Natural killer cell treated with Interleukin-12 subunit alpha and Interleukin-12 subunit beta and Interleukin-15 and Interleukin-18, amount 100 ng/mL, for 72 hours (primary cell): ENCODE measurements around the gene HDAC7. TPM values are rescaled to one million over a fixed set of nuclear protein-coding genes. Genes with fewer than 3 reads are reported as not detected.

Experiments used
- ATAC-seq, 2 donors: fragments of 150-1000 bp; cut with Tn5 transposase in 1 of 2; sonication (Bioruptor Pico), chemical (Tn5 transposase) in 1 of 2; 2 replicates each; pipeline ENCODE4 v1.10.0; 2021
- DNase-seq: peaks from one replicate; pipeline ENCODE4 v3.0.0; 2022; ENCODE audit warnings: low spot score
- H3K27ac Mint-ChIP-seq, 2 donors: 1 replicate in 1 of 2; 2 replicates in 1 of 2; pipeline ENCODE4 v1.8.0; 2022; ENCODE audit warnings: mixed read lengths in 2 of 2, mild to moderate bottlenecking in 1 of 2, moderate library complexity in 1 of 2
- H3K27me3 Mint-ChIP-seq, 2 donors: 1 replicate in 1 of 2; 2 replicates in 1 of 2; pipeline ENCODE4 v1.8.0; 2022; ENCODE audit warnings: mixed read lengths in 2 of 2
- H3K36me3 Mint-ChIP-seq: one replicate; pipeline ENCODE4 v1.8.0; 2022; ENCODE audit warnings: mixed read lengths
- H3K4me1 Mint-ChIP-seq, 2 donors: 1 replicate in 1 of 2; 2 replicates in 1 of 2; pipeline ENCODE4 v1.8.0; 2022; ENCODE audit warnings: low read depth in 2 of 2, mixed read lengths in 2 of 2, mild to moderate bottlenecking in 1 of 2
- H3K4me3 Mint-ChIP-seq: one replicate; pipeline ENCODE4 v1.8.0; 2022; ENCODE audit warnings: mixed read lengths
- H3K9me3 Mint-ChIP-seq: 2 replicates; pipeline ENCODE4 v1.8.0; 2022; ENCODE audit warnings: mixed read lengths
- total RNA-seq, 2 donors: library from RNA; stranded (reverse); gene quantifications; one replicate each; pipeline ENCODE4 v1.2.3, GENCODE V29; 2022

The HDAC7 gene
- total RNA-seq, 2 donors from 2014 or later: 127 to 176 TPM

GRCh38 chr12:47832263-47832933 is 12.7 kb upstream of the HDAC7 start:
- peak overlapping the region; percentile 58 to 83 for H3K27ac Mint-ChIP-seq
- peak; percentile 27 to 51 for ATAC-seq
- H3K4me3 Mint-ChIP-seq: peak overlapping the region; percentile 34
- no peaks in the 10 kb centered on the region for H3K27me3 Mint-ChIP-seq
- peaks cover 52 to 64% of the 10 kb centered on the region in 2 donors for H3K4me1 Mint-ChIP-seq
- no peaks in the 10 kb centered on the region for H3K36me3 Mint-ChIP-seq
- DNase-seq: no peak
- H3K9me3 Mint-ChIP-seq: no peaks in the 10 kb centered on the region

GRCh38 chr12:47829584-47829983 is 9.9 kb upstream of the HDAC7 start:
- H3K27me3 Mint-ChIP-seq: no peaks in the 10 kb centered on the region
- no peak overlapping the region for H3K4me3 Mint-ChIP-seq
- H3K9me3 Mint-ChIP-seq: no peaks in the 10 kb centered on the region
- DNase-seq (no peak), ATAC-seq (no peak)
- H3K4me1 Mint-ChIP-seq: peaks cover 45 to 57% of the 10 kb centered on the region in 2 donors
- no peaks in the 10 kb centered on the region for H3K36me3 Mint-ChIP-seq
- H3K27ac Mint-ChIP-seq: peak overlapping the region in 1 of 2 donors; percentile 58

GRCh38 chr12:47828976-47829482 is 9.3 kb upstream of the HDAC7 start:
- Mint-ChIP-seq H3K4me3 (no peak overlapping the region), H3K4me1 (peaks cover 45 to 57% of the 10 kb centered on the region in 2 donors), H3K27ac (peak overlapping the region in 1 of 2 donors; percentile 58), H3K36me3 (no peaks in the 10 kb centered on the region), H3K9me3 (no peaks in the 10 kb centered on the region), H3K27me3 (no peaks in the 10 kb centered on the region)
- no peak for DNase-seq
- no peak for ATAC-seq

GRCh38 chr12:47828008-47828975 is 8.6 kb upstream of the HDAC7 start:
- H3K9me3 Mint-ChIP-seq: no peaks in the 10 kb centered on the region
- no peaks in the 10 kb centered on the region for H3K36me3 Mint-ChIP-seq
- peaks cover 41 to 53% of the 10 kb centered on the region in 2 donors for H3K4me1 Mint-ChIP-seq
- peak in 1 of 2 donors; percentile 63 for ATAC-seq
- no peak for DNase-seq
- H3K27me3 Mint-ChIP-seq: no peaks in the 10 kb centered on the region
- peak overlapping the region; percentile 24 for H3K4me3 Mint-ChIP-seq
- H3K27ac Mint-ChIP-seq: peak overlapping the region in 1 of 2 donors; percentile 58

GRCh38 chr12:47825173-47825639 is 5.5 kb upstream of the HDAC7 start:
- Mint-ChIP-seq H3K27ac (peak overlapping the region; percentile 86 to 89), H3K36me3 (no peaks in the 10 kb centered on the region), H3K27me3 (no peaks in the 10 kb centered on the region), H3K4me3 (no peak overlapping the region), H3K9me3 (no peaks in the 10 kb centered on the region), H3K4me1 (peaks cover 44 to 52% of the 10 kb centered on the region in 2 donors)
- DNase-seq: no peak
- ATAC-seq: no peak

- H3K9me3 Mint-ChIP-seq: no peaks in the 10 kb centered on the region
Measured at GRCh38 chr12:47824635-47825034, 4.9 kb upstream of the HDAC7 start.

GRCh38 chr12:47824198-47824597 is 4.5 kb upstream of the HDAC7 start:
- ATAC-seq: peak in 1 of 2 donors; percentile 22
- Mint-ChIP-seq H3K27me3 (no peaks in the 10 kb centered on the region), H3K4me3 (peak overlapping the region; percentile 69), H3K4me1 (peaks cover 46 to 53% of the 10 kb centered on the region in 2 donors), H3K36me3 (no peaks in the 10 kb centered on the region), H3K27ac (peak overlapping the region; percentile 86 to 89), H3K9me3 (no peaks in the 10 kb centered on the region)
- no peak for DNase-seq

More at GRCh38 chr12:47824635-47825034, 4.9 kb upstream of the HDAC7 start:
- Mint-ChIP-seq H3K4me3 (peak overlapping the region; percentile 69), H3K27ac (peak overlapping the region; percentile 86 to 89), H3K4me1 (peaks cover 46 to 53% of the 10 kb centered on the region in 2 donors), H3K36me3 (no peaks in the 10 kb centered on the region), H3K27me3 (no peaks in the 10 kb centered on the region)
- no peak for ATAC-seq
- DNase-seq: no peak

GRCh38 chr12:47823422-47824086 is 3.9 kb upstream of the HDAC7 start:
- Mint-ChIP-seq H3K4me3 (peak overlapping the region; percentile 69), H3K27me3 (no peaks in the 10 kb centered on the region), H3K9me3 (no peaks in the 10 kb centered on the region), H3K4me1 (peaks cover 46 to 52% of the 10 kb centered on the region in 2 donors), H3K36me3 (no peaks in the 10 kb centered on the region), H3K27ac (peak overlapping the region; percentile 86 to 89)
- DNase-seq (no peak), ATAC-seq (no peak)

GRCh38 chr12:47822863-47823262 is 3.2 kb upstream of the HDAC7 start:
- ATAC-seq (no peak), DNase-seq (no peak)
- Mint-ChIP-seq H3K9me3 (no peaks in the 10 kb centered on the region), H3K27ac (peak overlapping the region; percentile 68 to 89), H3K4me3 (no peak overlapping the region), H3K36me3 (no peaks in the 10 kb centered on the region), H3K4me1 (peaks cover 47 to 54% of the 10 kb centered on the region in 2 donors), H3K27me3 (no peaks in the 10 kb centered on the region)

GRCh38 chr12:47822401-47822800 is 2.7 kb upstream of the HDAC7 start:
- Mint-ChIP-seq H3K4me3 (peak overlapping the region; percentile 19), H3K4me1 (peaks cover 50 to 58% of the 10 kb centered on the region in 2 donors), H3K36me3 (no peaks in the 10 kb centered on the region), H3K27me3 (no peaks in the 10 kb centered on the region), H3K9me3 (no peaks in the 10 kb centered on the region), H3K27ac (peak overlapping the region; percentile 68 to 89)
- ATAC-seq (no peak), DNase-seq (no peak)

GRCh38 chr12:47821346-47821706 is 1.6 kb upstream of the HDAC7 start:
- H3K27ac Mint-ChIP-seq: peak overlapping the region; percentile 68 to 89
- no peaks in the 10 kb centered on the region for H3K27me3 Mint-ChIP-seq
- H3K4me3 Mint-ChIP-seq: peak overlapping the region; percentile 88
- ATAC-seq: no peak
- H3K4me1 Mint-ChIP-seq: peaks cover 58 to 67% of the 10 kb centered on the region in 2 donors
- no peaks in the 10 kb centered on the region for H3K9me3 Mint-ChIP-seq
- no peak for DNase-seq
- no peaks in the 10 kb centered on the region for H3K36me3 Mint-ChIP-seq

GRCh38 chr12:47820631-47821345 is 1.1 kb upstream of the HDAC7 start:
- ATAC-seq (no peak), DNase-seq (no peak)
- Mint-ChIP-seq H3K4me3 (peak overlapping the region; percentile 88), H3K27me3 (no peaks in the 10 kb centered on the region), H3K36me3 (no peaks in the 10 kb centered on the region), H3K4me1 (peaks cover 58 to 70% of the 10 kb centered on the region in 2 donors), H3K27ac (peak overlapping the region; percentile 68 to 89), H3K9me3 (no peaks in the 10 kb centered on the region)
